HG02973 (cell line): Measurements from ENCODE around the gene GAS2L2.

Experiments
- ATAC-seq: cut with Tn5 transposase; IDR thresholded peaks from one replicate; pipeline ENCODE4 v1.9.1; 2021; ENCODE audit warnings: moderate library complexity; ENCODE audit not compliant: unreplicated experiment

The GAS2L2 gene

DNA sequence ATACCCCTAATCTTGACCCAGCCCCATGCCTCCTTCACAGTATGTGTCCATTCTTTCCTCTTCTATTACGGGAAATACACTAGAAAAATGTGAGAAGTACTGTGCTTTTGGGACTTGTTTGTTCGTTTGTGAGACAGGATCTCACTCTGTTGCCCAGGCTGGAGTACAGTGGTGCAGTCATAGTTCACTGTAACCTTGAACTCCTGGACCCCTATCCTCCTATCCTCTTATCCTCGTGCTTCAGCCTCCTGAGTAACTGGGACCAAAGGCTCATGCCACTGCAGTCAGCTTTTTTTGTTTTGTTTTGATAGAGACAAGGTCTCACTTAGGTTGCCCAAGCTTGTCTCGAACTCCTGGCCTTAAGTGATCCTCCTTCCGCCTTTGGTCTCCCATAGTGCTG is 51.5 kb downstream of the GAS2L2 start:
- ATAC-seq = no peak

DNA sequence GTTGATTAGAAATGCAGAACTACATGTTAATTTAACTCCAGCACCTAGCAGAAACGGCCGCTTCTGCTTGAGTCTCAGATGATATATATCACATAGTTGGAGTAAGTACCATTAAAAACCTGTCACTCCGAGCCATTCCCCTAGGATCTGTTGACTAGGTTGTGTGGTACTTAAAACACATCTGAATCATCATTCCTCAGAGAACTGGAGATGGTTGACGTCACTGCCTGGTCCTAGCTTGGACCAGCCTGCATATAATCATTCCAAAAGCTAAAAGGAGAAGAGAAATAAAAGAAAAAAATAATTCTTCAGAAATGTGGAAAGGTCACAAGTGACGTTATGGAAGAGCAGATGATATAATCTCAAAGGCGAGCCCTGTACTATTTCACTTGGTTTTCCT is 52.9 kb downstream of the GAS2L2 start:
- no peak for ATAC-seq

DNA sequence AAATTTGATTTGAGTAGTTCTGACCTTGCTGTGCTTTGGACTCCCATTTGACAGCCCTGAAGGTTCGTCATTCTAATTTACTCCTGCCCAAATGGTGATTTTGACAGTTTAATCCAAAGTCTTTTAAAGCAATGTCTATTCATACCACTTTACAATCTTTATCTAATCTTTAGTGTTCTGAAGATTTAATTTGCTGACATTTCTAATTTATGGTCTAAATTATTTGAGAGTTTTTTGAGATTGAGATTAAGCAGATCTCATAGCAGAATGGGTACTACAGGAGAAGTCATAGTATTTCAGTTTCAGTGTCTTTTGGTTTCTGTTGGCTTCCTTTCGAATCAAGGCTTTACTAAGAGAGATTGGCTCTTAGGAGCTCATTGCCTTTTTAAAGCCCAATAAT is 54.2 kb downstream of the GAS2L2 start:
- no peak for ATAC-seq

DNA sequence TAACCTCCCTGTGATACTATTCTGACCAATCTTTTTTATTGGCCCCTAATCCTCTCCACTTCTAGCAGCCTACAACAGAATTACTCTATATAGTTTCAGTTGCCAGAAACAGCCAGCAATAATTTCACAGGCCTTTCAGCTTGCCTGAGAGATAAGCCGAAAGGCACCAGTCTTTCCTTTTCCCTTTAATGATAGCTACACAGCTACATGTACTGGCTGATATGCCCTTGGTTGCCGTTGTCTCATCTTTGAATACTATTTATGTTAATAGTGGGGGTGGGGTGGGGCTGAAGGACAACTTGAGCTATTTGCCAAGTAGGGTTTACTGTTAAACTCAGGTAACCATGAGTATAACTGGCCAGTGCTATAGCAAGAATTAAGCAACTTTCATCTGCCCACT is 57.4 kb downstream of the GAS2L2 start:
- no peak for ATAC-seq

DNA sequence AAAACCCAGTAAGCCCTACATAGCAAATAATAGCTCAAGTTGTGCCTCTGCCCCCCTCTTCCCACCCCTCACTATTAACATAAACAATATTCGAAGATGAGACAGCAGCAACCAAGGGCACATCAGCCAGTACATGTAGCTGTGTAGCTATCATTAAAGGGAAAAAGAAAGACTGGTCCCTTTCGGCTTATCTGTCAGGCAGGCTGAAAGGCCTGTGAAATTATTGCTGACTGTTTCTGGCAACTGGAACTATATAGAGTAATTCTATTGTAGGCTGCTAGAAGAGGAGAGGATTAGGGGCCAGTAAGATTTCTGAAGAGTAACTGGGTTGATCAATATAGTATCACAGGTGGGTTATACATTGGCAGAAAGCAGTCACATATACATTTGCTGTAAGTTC is 58.1 kb downstream of the GAS2L2 start:
- ATAC-seq = no peak
